Measurements from ENCODE around the gene EEIG2.
A peak's percentile ranks its signal among the peaks of the same experiment; 100 is the strongest.

Gene EEIG2

GRCh38 chr1:108585313-108585712 lies 25.4 kb downstream of the EEIG2 start:
- no peak for DNase-seq

DNA sequence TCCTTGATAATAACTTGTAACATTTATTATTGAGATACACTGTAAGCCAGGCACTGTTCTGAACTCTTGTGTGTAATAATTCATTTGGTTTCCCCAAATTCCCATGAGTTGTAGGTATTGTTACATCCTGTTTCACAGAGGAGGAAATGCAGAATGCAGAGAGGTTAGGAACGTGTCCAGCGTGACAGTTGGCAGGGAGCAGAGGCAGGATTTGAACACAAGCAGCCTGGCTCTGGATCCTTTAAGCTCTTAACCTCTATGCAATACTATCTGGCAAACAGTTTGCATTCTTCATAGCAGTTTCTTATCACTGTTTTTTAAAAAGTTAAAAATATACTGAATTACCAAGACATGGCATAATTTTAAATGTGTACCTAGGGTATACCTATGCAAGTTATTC lies 30.5 kb downstream of the EEIG2 start:
- no peak for DNase-seq

DNA sequence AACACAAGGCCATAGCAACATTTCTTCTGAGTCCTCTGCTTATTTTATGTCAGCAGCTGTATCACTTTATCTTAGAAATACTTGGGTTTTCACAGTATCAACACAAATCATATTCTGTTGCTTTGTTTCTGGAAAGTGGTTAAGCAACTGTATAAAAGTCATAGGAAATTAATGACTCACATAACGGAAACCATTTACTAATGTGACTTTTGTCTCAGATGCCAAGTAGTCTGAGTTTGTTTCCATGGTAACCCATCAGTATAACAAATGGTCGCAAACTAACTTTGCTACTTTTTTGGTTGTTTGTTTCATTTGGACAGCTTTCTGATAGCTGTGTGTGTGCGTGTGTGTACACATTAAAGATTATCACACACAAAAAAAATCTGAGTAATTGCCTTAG lies 31.1 kb downstream of the EEIG2 start:
- DNase-seq = peak; percentile 97

- no peak for DNase-seq
Observed at GRCh38 chr1:108591466-108591865, 31.6 kb downstream of the EEIG2 start.

DNA sequence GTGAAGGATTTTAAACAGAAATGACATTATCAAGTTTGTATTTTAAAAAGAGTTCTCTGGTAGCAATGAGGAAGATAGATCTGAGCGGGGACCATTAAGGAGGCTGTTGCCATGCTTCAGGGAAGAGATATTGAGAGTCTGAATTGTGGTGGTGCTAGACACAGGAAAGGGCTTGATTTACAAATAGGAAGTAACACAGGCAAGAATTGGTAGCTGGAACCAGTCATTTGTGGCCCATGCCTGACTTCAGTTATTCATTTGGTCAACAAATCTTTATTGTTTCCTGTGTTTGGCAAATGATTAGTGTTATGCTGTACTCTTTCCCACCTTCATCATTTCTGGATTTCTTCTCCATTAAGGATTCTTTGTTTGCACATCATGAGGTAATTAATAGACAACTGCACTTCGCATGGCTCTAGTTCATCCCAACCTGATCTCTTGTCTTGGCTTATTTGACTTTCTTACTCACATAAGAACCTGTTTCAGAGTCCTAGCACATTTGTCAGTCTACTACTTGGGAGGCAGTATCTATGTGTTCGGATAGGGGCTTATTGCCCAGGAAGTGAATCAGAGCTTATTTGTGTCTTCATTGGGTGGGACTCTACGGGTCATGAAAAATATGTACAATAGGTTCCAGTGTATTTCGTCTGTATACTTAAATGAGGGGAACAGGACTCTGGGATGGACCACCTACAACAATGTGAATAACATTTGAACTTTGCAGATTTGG lies 32.3 kb downstream of the EEIG2 start:
- DNase-seq = peak; percentile 53

- no peak for DNase-seq
Observed at GRCh38 chr1:108593448-108593847, 33.5 kb downstream of the EEIG2 start.

- no peak for DNase-seq
Observed at GRCh38 chr1:108595507-108595906, 35.6 kb downstream of the EEIG2 start.

- DNase-seq = no peak
Observed at GRCh38 chr1:108597041-108597440, 37.1 kb downstream of the EEIG2 start.

- DNase-seq = no peak
Observed at GRCh38 chr1:108598340-108598739, 38.4 kb downstream of the EEIG2 start.

DNA sequence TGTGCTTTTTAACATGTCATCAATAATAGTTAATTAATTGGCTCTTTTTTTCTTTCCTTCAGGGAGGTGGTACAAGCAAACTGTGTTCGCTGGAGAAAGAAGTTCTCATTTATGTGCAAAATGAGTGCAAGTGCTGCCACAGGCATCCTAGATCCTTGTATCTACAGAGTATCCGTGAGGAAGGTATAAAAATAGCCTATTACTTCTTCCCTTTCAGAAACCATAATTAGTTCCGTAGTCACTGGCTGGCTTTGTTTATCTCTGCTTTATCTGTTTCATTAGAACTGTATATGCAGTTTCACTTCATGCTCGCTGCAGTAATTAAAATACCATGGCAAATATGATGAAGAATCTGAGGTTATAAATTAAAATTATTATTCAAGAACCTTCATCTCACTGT lies 40.6 kb downstream of the EEIG2 start:
- no peak for DNase-seq

- no peak for DNase-seq
Observed at GRCh38 chr1:108601708-108602410, 42.0 kb downstream of the EEIG2 start.

DNA sequence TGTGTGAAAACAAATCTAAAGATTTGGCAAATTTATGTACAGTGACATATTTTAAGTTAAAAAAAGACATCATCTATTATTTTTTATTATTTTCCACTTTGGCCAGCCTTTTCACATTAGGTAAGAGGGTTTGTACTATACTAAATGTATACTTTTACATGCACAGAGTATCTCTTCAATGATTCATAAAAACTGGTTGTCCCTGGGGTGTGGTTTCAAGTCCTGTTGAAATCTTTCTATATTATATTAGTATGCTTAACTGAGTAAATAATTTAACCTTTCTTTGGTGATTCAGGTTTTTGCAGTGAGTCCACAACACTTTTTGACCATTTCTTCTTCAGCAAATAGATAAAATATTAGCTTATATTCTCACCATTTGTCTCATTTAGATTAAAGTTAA lies 45.7 kb downstream of the EEIG2 start:
- DNase-seq = no peak

GRCh38 chr1:108606478-108606877 lies 46.6 kb downstream of the EEIG2 start:
- DNase-seq = no peak

GRCh38 chr1:108609483-108610049 lies 49.7 kb downstream of the EEIG2 start:
- DNase-seq = no peak

All from CD4-positive, alpha-beta T cell treated with Interleukin-4 for 4 hours (primary cell).